ENCODE results near the gene XPC. TPM values are rescaled to one million over a fixed set of nuclear protein-coding genes. Genes with fewer than 3 reads are reported as not detected.
"Not testable (repeated sequence)": the region's sequence is repeated elsewhere in the genome, so short reads cannot be mapped to it uniquely, and the experiment has no call there.

XPC gene
- total RNA-seq, 4 donors from 2014 or later = 27.6 to 73.0 (median 34.4) TPM

- 87 to 100% methylated on average over 2 of the region's 3 CpGs for WGBS, 2 donors (ENCODE audit: low coverage in 1 of 2)
- H3K4me1 ChIP-seq = peaks cover 8 to 50% (median 22%) of the 10 kb centered on the region in 3 donors
- ATAC-seq = no peak
These were observed 56.1 kb downstream of the XPC start for GRCh38 chr3:14122301-14122700.

GRCh38 chr3:14121859-14122258, 56.5 kb downstream of the XPC start:
- Histone ChIP-seq H3K4me1 (peaks cover 7 to 45% (median 17%) of the 10 kb centered on the region in 3 donors), H3K27ac (no peak overlapping the region), H3K4me3 (no peak overlapping the region), H3K36me3 (peaks cover 0 to 40% of the 10 kb centered on the region in 2 donors), H3K27me3 (no peaks in the 10 kb centered on the region), H3K9me3 (no peaks in the 10 kb centered on the region)
- 89 to 96% methylated on average over 3 to 5 of the region's 5 CpGs for WGBS, 2 donors (ENCODE audit: low coverage in 1 of 2)
- no peak for ATAC-seq
- TF ChIP-seq EP300 (IDR thresholded peaks at IDR 0.05) (no peak), POLR2A (IDR thresholded peaks at IDR 0.05) (no peak), POLR2AphosphoS5 (IDR thresholded peaks at IDR 0.05) (no peak), CTCF (IDR thresholded peaks at IDR 0.05) (no peak)

More at GRCh38 chr3:14122301-14122700, 56.1 kb downstream of the XPC start:
- Histone ChIP-seq H3K27me3 (no peaks in the 10 kb centered on the region), H3K9me3 (no peaks in the 10 kb centered on the region), H3K27ac (no peak overlapping the region), H3K36me3 (peaks cover 0 to 36% of the 10 kb centered on the region in 2 donors), H3K4me3 (no peak overlapping the region)
- TF ChIP-seq EP300 (IDR thresholded peaks at IDR 0.05) (no peak), POLR2AphosphoS5 (IDR thresholded peaks at IDR 0.05) (no peak), POLR2A (IDR thresholded peaks at IDR 0.05) (no peak), CTCF (IDR thresholded peaks at IDR 0.05) (no peak)

- H3K4me1 ChIP-seq = peaks cover 0 to 36% (median 8%) of the 10 kb centered on the region in 3 donors
- not testable (repeated sequence) for H3K4me3 ChIP-seq, ATAC-seq, H3K27me3 ChIP-seq, H3K27ac ChIP-seq, H3K9me3 ChIP-seq
- 100% methylated on average over 1 of the region's 2 CpGs; no CpG with 5 or more reads in 1 of the 2 donors for WGBS, 2 donors (ENCODE audit: low coverage in 1 of 2)
- peaks cover 0 to 49% of the 10 kb centered on the region in 2 donors for H3K36me3 ChIP-seq
These were observed 57.4 kb downstream of the XPC start for GRCh38 chr3:14120921-14121448.

- no peak for ATAC-seq
- TF ChIP-seq EP300 (IDR thresholded peaks at IDR 0.05) (no peak), POLR2AphosphoS5 (IDR thresholded peaks at IDR 0.05) (no peak), POLR2A (IDR thresholded peaks at IDR 0.05) (no peak), CTCF (IDR thresholded peaks at IDR 0.05) (no peak)
- Histone ChIP-seq H3K27ac (no peak overlapping the region), H3K27me3 (no peaks in the 10 kb centered on the region), H3K4me3 (no peak overlapping the region), H3K36me3 (peaks cover 2 to 55% of the 10 kb centered on the region in 2 donors), H3K9me3 (no peaks in the 10 kb centered on the region), H3K4me1 (peaks cover 0 to 32% (median 7%) of the 10 kb centered on the region in 3 donors)
- 90 to 100% methylated on average over 4 to 11 of the region's 11 CpGs for WGBS, 2 donors (ENCODE audit: low coverage in 1 of 2)
These were observed 58.1 kb downstream of the XPC start for GRCh38 chr3:14120111-14120920.

GRCh38 chr3:14119651-14120050, 58.8 kb downstream of the XPC start:
- H3K36me3 ChIP-seq = peaks cover 3 to 62% of the 10 kb centered on the region in 2 donors
- TF ChIP-seq POLR2AphosphoS5 (IDR thresholded peaks at IDR 0.05) (no peak), POLR2A (IDR thresholded peaks at IDR 0.05) (no peak), CTCF (IDR thresholded peaks at IDR 0.05) (no peak)
- H3K27me3 ChIP-seq = no peaks in the 10 kb centered on the region
- 83 to 100% methylated on average over 1 to 2 of the region's 2 CpGs for WGBS, 2 donors (ENCODE audit: low coverage in 1 of 2)
- H3K9me3 ChIP-seq = no peaks in the 10 kb centered on the region
- no peak overlapping the region for H3K4me3 ChIP-seq
- no peak overlapping the region for H3K27ac ChIP-seq
- no peak for ATAC-seq
- peaks cover 0 to 32% (median 7%) of the 10 kb centered on the region in 3 donors for H3K4me1 ChIP-seq
